ENCODE results near the gene RPL28. TPM values are rescaled to one million over a fixed set of nuclear protein-coding genes. Genes with fewer than 3 reads are reported as not detected.
A peak's percentile ranks its signal among the peaks of the same experiment; 100 is the strongest.

The RPL28 gene
- total and polyA plus RNA-seq, 2 of the 13 experiments (the other 11 are each of a cell fraction or from before 2014, with no cell fraction given) = 105 to 420 TPM

GRCh38 chr19:55449469-55449868 lies 63.7 kb downstream of the RPL28 start:
- peaks cover 0 to 4% of the 10 kb centered on the region in 2 experiments; a peak in 1 of 5 replicates for H3K36me3 ChIP-seq (replicated peaks in 1 of 2; ENCODE audit: control insufficient read depth in 1 of 2, insufficient read depth in 2 of 2, low read length in 2 of 2)
- BruUV-seq (replicated peaks) = no TSS peak
- H3K79me2 ChIP-seq (ENCODE audit: insufficient read depth, low read length) = no peaks in the 10 kb centered on the region
- POLR2A ChIA-PET = no interaction called here
- WGBS (ENCODE audit: low lambda C conversion rate) = 0% methylated on average over 1 of the region's 16 CpGs
- intact Hi-C loops (cut with micrococcal nuclease; ENCODE audit: unreplicated experiment) = no loop called here
- no peak overlapping the region for H3K9ac ChIP-seq (ENCODE audit: insufficient read depth, low read depth, low read length)
- H2AFZ ChIP-seq (ENCODE audit: low read length) = no peak overlapping the region
- H3K27me3 ChIP-seq (ENCODE audit: control insufficient read depth in 1 of 2, insufficient read depth in 2 of 2, low read length in 2 of 2) = peaks cover 2 to 38% of the 10 kb centered on the region in 2 experiments; a peak in 4 of 5 replicates
- in situ Hi-C loops (cut with HindIII; ENCODE audit: extremely low pct_ligation_motif_present, low pct_unique_long_range_greater_than_20kb) = no loop called here
- no peak overlapping the region for H3K4me2 ChIP-seq (ENCODE audit: low read depth, low read length)
- ATAC-seq = no peak
- H3K4me3 ChIP-seq (replicated peaks in 1 of 3; ENCODE audit: insufficient read depth in 1 of 3, low read depth in 2 of 3, low read length in 3 of 3) = no peak overlapping the region
- TF ChIP-seq ETV6 (CRISPR knock-in tag; conservative IDR thresholded peaks at IDR 0.05) (no peak), SMYD3 (CRISPR knock-in tag; IDR thresholded peaks at IDR 0.05) (no peak), CREB3 (CRISPR knock-in tag; IDR thresholded peaks at IDR 0.05) (no peak)
- no peak for FAIRE-seq
- H3K4me1 ChIP-seq (ENCODE audit: insufficient read depth, low read length) = peaks cover 14% of the 10 kb centered on the region
- peaks cover 10% of the 10 kb centered on the region; the same call in 1 of the 2 replicates for H4K20me1 ChIP-seq (ENCODE audit: insufficient read depth, low read length)
- H3K9me3 ChIP-seq (ENCODE audit: low read length) = no peaks in the 10 kb centered on the region
- CTCF ChIA-PET (ENCODE audit: low intra/inter-chr PET ratio, low total read pairs) = no interaction called here
- no peak for DNase-seq (ENCODE audit: low spot score)
- H3K27ac ChIP-seq (ENCODE audit: extremely low read length, insufficient read depth, low read length) = no peak overlapping the region

- peak overlapping the region; percentile 4 to 31 (median 23); a peak in 2 of 6 replicates for H3K4me3 ChIP-seq (replicated peaks in 1 of 3; ENCODE audit: insufficient read depth in 1 of 3, low read depth in 2 of 3, low read length in 3 of 3)
- FAIRE-seq = no peak
- WGBS (ENCODE audit: low lambda C conversion rate) = 15% methylated on average over 31 of the region's 80 CpGs
- peak overlapping the region; percentile 36; the same call in 1 of the 2 replicates for H3K4me2 ChIP-seq (ENCODE audit: low read depth, low read length)
- H3K9me3 ChIP-seq (ENCODE audit: low read length) = no peaks in the 10 kb centered on the region
- H3K36me3 ChIP-seq (replicated peaks in 1 of 2; ENCODE audit: control insufficient read depth in 1 of 2, insufficient read depth in 2 of 2, low read length in 2 of 2) = peaks cover 0 to 6% of the 10 kb centered on the region in 2 experiments; a peak in 2 of 5 replicates
- in situ Hi-C loops (cut with HindIII; ENCODE audit: extremely low pct_ligation_motif_present, low pct_unique_long_range_greater_than_20kb) = no loop called here
- no peak overlapping the region for H2AFZ ChIP-seq (ENCODE audit: low read length)
- intact Hi-C loops (cut with micrococcal nuclease; ENCODE audit: unreplicated experiment) = no loop called here
- no peaks in the 10 kb centered on the region for H3K79me2 ChIP-seq (ENCODE audit: insufficient read depth, low read length)
- POLR2A ChIA-PET = interaction anchor here (0.7 to 3.3 kb wide), 2 partner anchors 44 kb away, joined by 4 to 11 read pairs; partner anchors contain the start of gene UBE2S
- CTCF ChIA-PET (ENCODE audit: low intra/inter-chr PET ratio, low total read pairs) = no interaction called here
- BruUV-seq (replicated peaks) = no TSS peak
- peaks cover 10% of the 10 kb centered on the region; the same call in 1 of the 2 replicates for H4K20me1 ChIP-seq (ENCODE audit: insufficient read depth, low read length)
- H3K4me1 ChIP-seq (ENCODE audit: insufficient read depth, low read length) = peaks cover 14% of the 10 kb centered on the region
- no peak overlapping the region for H3K27ac ChIP-seq (ENCODE audit: extremely low read length, insufficient read depth, low read length)
- peaks cover 0 to 25% of the 10 kb centered on the region in 2 experiments; a peak in 4 of 5 replicates for H3K27me3 ChIP-seq (ENCODE audit: control insufficient read depth in 1 of 2, insufficient read depth in 2 of 2, low read length in 2 of 2)
- TF ChIP-seq EZH2 (conservative IDR thresholded peaks at IDR 0.05; ENCODE audit: low read depth, low read length) = peak; percentile 88
- 0 out of 2 replicates have a peak, but pooled peaks have one; percentile 6 for TF ChIP-seq POLR2G (IDR thresholded peaks at IDR 0.05; ENCODE audit: low read depth, low read length)
- TF ChIP-seq, protein P1, sequence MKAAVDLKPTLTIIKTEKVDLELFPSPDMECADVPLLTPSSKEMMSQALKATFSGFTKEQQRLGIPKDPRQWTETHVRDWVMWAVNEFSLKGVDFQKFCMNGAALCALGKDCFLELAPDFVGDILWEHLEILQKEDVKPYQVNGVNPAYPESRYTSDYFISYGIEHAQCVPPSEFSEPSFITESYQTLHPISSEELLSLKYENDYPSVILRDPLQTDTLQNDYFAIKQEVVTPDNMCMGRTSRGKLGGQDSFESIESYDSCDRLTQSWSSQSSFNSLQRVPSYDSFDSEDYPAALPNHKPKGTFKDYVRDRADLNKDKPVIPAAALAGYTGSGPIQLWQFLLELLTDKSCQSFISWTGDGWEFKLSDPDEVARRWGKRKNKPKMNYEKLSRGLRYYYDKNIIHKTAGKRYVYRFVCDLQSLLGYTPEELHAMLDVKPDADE (CRISPR knock-in tag; IDR thresholded peaks at IDR 0.05) = no peak
- peak; percentile 29 for ATAC-seq
- H3K9ac ChIP-seq (ENCODE audit: insufficient read depth, low read depth, low read length) = no peak overlapping the region
- DNase-seq (ENCODE audit: low spot score) = no peak
These were observed 65.6 kb downstream of the RPL28 start for GRCh38 chr19:55451163-55451964.

All from HepG2 (cell line).